Ramos (cell line): Measurements from ENCODE around the gene TACC3.

Experiments used
- in situ Hi-C: fragments of 300-500 bp; cut with MboI; formaldehyde crosslinking; loops from one replicate; pipeline ENCODE4 v1.14.3; 2022; ENCODE audit warnings: low sequenced_read_pairs; ENCODE audit not compliant: unreplicated experiment

Gene TACC3

DNA sequence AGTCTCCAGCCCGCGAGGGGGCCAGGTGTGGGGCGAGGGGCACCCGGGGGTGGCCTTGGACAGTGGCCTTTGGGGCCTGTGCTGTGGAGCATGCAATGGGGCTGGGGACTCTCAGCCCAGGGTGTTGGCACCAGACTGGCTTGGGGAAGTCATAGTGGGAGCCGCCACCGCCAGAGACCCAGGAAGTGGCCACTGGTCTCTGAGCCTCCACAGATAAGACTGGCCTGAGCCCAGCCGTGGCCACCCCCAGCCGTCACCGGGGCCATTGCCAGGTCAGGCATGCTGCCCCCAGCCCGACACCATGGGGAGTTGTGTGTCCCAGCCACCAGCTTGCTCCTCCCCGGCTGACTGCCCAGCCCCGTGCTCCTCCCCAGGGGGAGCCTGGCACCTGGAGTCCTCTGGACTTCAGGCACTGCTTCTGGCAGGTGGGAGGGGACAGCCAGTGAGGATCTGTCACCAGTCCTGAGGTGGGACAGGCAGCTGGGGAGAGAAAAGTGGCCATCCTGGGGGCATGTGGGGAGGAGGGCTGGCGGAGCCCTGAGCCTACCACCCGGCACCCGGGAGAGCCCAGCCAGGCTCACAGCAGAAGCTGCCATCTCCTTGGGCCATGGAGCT lies 32.5 kb downstream of the TACC3 start:
- in situ Hi-C loops, result loop anchor here (10.0 kb wide), 1 partner anchor 151 kb away; no protein-coding TSS in a partner anchor

DNA sequence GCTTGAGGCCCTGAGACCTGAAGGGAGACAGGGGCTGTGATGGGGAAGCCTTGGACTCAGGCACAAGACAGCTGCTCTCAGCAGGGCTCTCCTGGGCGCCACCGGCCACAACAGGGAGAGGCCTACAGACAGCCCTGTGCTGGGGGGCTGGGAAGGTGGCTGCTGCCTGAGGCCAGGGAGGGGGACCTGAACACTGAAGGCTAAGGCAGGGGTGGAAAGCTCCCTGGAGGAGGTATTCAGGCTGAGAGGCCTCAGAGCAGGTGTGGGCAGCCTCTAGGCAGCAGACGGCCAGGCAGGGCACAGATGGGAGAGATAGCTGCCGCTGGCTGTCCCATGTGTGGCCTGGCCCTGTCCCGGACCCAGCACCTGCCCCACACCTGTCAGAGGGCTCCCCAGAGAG lies 33.0 kb downstream of the TACC3 start:
- in situ Hi-C loops, result loop anchor here (10.0 kb wide), 1 partner anchor 150 kb away; no protein-coding TSS in a partner anchor

DNA sequence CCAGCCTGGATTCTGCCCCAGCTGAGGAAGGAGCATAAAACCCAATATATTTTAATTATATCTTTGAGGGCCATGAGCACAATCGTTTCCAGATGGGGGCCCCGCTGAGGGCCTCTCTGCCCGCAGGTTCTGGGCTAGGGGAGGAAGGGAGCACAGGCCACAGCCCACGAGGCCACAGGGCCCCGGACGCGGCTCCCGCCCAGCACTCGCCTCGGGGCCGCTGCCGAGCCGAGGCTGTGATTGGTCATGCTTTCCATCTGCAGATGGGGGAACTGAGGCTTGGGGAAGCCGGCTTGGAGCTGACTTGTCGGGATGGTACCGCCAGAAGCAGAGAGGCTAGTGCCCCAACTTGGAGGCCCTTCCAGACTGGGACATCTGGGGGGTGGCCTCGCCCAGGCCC lies 34.0 kb downstream of the TACC3 start:
- in situ Hi-C loops, result loop anchor here (10.0 kb wide), 1 partner anchor 150 kb away; no protein-coding TSS in a partner anchor

DNA sequence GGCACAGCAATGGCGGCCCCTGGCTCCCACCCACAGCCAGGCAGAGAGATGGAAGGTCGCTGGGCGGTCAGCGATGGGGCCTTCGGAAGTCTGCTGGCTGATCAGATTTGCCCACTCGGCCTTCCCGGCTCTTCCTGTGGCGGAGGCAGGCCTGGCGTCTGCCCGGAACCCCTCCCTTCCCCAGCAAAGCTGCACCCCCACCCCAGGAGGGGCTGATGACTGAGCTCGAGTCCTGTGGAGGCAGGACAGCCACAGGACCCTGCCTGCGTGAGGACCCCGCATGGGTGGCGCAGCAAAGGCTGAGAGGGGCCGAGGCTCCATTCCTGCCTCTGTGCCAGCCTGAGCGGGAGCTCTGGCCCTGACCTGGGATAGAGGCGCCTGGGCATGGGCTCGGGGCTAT lies 34.8 kb downstream of the TACC3 start:
- in situ Hi-C loops, result loop anchor here (10.0 kb wide), 1 partner anchor 149 kb away; no protein-coding TSS in a partner anchor

DNA sequence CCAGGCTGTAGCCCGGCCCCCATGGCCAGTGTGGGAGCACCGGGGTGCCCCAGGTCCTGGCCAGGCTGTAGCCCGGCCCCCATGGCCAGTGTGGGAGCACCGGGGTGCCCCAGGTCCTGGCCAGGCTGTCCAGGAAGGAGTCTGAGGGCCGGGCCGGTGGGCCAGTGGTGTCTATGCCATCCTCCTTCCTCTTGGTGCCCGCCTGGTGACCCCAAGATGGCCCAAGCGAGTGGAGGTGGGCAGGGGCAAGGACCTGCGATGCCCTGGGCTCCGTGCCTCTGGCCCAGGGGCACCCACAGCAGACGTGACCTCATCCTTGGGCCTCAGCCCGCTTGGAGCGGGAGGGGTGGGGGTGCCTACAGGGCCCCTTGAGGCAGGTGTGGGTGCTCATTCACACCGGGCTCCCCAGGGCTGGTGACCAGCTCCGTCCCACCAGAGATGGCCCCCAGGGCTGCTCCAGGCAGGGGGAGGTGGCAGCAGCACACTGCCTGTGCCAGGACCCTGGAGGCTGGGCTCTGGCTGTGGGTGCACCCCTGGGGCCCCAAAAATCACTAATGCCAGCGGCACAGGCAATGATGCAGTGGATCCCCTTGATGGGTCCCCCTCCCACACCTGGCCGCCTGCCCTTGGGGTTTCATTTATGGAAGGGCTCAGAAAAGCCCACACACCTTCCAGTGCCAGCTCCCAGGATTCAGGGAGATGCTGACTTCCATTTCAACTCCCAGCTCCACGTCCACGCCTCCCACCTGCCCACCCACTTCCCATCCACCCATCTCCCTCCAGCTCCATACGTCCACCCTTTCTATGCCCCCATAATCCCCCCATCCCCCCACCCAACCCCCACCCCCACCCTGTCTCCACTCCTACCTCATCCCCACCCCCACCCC lies 35.8 kb downstream of the TACC3 start:
- in situ Hi-C loops, result loop anchor here (10.0 kb wide), 1 partner anchor 148 kb away; no protein-coding TSS in a partner anchor

DNA sequence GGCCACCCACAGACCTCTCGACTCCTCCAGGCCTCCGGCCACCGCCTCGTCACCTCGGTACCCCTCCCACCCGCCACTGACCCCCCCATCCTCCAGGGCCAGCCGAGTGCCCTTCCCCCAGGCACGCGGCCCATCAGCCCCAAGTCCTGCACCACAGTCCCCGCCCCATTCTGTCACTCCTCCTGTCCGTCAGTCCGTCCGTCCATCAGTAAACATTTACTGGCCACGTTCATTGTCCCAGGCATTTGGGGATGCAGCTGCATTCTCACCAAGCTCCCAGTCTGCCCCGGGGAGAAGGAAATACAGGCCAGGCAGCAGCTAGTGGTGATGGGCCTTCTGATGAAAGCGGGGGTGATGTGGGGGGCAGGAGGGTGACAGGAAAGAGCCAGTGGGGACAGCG lies 36.5 kb downstream of the TACC3 start:
- in situ Hi-C loops, result loop anchor here (10.0 kb wide), 1 partner anchor 147 kb away; no protein-coding TSS in a partner anchor

DNA sequence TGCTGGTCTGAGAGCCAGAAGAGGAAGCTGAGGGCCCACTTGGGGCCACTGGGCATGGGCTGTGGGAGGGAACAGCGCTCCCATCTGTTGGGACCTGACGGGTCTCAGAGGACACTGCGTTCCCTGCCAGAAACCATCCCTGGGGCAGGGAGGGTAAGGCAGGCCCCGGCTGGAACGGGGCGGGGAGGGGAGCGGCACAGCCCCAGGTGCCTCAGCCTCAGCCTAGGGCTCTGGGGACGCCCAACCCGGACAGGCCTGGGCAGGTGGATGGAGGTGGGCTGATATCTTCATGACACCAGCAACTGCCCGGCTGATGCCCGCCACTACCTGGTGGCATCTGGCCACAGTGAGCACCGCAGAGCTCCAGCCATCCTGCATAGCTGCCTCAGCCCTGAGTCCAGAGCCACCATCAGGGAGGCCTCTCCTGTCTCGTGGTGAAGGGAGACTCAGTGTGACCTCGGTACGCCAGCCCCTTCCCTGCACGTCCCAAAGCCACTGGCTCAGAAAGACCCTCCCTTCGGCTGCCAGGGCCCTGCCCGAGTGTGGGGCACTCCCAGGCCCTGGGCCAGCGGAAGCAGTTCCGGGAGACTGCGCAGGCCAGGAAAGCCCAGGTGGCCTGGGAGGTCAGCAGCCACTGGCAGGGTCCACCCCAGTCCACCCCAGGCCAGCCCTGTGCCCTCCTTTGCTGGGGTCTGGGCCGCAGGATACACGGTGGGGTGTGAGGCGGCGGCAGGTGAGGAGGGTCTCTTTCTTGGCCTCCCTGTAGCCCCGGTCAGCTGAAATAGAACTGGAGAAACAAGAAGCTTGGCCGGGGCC lies 37.2 kb downstream of the TACC3 start:
- in situ Hi-C loops, result loop anchor here (10.0 kb wide), 1 partner anchor 146 kb away; no protein-coding TSS in a partner anchor

DNA sequence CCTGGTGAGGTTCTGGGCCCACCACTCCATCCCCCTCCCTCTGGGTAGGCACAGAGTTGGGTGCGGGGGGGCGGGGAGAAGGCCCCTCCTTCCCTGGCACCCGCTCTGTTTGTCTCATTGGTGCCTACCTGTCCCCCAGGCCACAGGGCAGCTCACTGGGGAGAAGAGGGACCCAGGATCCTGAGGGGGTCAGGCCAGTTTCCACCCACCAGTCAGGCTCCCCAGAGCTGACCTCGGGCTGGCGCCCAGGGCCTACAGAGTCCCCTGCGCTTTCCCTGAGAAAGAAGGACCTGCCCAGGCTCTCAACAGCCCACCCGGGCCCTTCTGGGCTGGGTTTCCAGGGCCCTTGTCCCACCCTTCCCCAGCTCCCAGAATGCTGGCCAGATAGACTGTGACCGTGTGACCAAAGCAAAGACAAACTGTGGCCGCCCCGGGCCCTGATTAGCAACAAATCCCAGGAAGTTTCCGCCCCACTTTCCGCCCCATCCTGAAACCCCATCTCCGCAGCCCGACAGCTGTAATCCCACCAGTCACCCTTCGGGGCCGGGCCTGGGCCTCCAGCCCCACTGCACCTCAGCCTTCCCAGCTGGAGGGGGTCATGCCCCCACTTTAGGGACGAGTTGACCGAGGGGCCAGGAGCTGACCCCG lies 38.0 kb downstream of the TACC3 start:
- in situ Hi-C loops, result loop anchor here (10.0 kb wide), 1 partner anchor 146 kb away; no protein-coding TSS in a partner anchor

DNA sequence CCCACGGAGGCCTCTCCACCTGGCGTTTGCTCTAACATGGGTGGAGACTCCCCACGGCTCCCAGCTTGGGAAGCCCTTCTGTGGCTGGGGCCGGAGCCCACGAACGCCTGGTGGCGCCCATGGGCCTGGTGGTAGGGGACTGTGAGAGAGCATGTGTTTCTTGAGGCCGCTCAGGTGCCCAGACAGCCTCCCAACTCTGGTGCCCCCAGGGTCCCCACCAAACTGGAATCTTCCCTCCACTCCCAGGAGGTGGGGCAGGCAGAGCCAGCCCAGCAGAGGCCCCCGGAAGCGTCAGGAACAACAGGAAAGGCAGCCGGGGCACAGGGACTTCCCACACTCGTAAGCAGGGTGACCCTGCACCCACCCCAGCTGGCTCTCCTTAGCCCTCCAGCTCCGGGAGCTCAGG lies 38.5 kb downstream of the TACC3 start:
- in situ Hi-C loops, result loop anchor here (10.0 kb wide), 1 partner anchor 145 kb away; no protein-coding TSS in a partner anchor

DNA sequence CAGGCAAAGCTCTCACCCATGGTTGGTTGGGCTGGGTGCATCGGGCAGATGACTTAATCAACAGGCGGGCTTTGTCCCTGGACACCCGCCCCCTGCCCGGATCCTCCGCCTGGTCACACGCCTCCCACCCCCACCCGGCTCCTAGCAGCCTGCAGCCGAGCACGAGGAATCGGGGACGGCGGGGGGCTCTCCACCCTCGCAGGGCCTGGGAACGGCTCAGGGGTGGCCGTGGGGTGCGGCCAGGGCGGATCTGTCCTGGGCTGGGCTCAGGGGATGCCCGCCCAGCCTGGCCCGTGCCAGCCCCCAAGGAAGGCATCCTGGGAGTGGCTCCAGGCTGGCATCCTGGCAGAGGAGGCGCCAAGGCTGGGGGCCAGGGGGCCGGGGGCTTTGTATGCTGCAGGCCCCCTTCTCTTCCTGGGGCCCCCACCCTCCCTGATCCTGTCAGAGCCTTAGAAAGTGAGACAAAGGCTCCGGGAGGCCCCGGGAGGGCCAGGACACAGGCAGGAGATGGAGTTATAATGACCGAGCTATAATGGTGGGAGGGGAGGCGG lies 39.3 kb downstream of the TACC3 start:
- in situ Hi-C loops, result no loop called here

DNA sequence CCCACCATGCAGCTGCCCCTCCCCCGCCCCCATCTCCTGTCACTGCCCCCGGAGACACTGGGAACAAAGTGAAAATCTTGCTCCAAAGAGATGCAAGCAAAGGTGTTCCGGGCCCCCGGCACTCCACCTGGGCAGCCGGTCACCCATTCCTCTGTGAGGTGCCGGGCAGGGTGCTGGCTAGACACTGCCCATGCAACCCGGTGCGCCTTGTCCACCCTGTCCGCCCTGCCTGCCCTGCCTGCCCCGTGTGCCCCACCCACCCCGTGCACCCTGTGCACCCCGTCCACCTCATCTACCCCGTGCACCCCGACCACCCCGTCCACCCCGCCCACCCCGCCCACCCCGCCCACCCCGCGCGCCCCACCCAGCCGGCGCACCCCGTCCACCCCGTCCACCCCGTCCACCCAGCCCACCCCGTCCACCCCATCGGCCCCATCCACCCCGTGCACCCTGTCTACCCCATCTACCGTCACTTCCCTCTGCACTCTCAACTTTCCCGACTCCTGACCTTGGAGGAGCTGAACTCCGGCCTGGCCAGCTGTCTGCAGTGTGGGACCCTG lies 39.9 kb downstream of the TACC3 start:
- in situ Hi-C loops, result no loop called here

DNA sequence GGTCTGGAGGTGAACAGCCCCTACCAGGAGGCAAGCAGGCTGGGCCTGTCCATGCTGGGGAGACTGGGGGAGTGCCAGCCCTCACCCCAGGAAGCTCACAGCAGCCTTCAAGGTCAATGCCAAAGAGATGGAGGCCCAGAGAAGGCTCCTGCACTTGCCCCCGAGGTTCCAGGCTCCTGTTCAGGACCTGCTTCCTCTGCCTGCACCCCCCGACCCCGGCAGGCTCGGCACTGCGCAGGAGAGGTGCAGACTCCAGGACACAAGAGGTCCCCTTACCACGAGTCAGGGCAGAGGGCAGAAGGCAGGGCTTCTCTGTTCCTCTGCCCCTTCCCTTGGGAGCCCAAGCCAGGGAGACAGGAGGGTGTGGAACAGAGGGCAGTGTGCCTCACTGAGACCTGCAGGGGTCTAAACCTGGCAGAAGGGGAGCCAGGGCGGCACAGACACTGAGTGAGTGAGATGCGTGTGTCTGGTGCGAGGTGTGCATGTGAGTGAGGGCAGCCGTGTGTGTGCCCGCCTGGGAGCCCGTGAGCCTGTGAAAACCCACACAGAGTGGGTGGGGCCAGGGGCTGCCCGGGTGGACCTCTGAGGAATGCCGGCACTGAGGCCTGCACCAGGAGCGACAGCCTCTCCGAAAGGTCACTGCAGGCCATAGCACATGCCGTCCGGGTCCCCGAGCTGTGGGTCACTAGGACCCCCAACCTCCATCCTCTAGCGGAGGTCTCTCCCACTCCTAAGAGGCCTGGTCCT lies 41.1 kb downstream of the TACC3 start:
- in situ Hi-C loops, result no loop called here

DNA sequence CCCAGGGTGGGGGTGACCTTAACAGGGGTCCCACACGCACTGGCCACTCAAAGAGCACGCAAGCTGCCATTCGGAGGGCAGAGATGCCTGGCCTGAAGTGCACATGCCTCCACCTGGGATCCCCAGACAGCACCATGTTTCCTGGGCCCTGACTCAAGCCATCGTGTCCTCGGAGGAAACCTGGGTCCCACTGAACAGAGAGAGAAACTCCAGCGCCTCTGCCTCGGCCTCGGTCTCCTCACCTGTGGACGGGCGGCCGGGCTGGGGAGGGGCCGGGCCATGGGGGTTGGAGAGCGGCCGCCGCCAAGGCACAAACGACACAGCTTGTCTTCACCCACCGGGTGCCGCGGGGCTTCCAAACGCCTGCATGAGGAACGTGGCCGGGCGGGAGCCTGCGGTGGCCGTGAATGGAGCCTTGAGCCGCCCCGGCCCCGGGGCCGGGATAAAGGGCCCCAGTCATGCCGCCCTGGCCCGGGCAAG lies 41.8 kb downstream of the TACC3 start:
- in situ Hi-C loops, result no loop called here

DNA sequence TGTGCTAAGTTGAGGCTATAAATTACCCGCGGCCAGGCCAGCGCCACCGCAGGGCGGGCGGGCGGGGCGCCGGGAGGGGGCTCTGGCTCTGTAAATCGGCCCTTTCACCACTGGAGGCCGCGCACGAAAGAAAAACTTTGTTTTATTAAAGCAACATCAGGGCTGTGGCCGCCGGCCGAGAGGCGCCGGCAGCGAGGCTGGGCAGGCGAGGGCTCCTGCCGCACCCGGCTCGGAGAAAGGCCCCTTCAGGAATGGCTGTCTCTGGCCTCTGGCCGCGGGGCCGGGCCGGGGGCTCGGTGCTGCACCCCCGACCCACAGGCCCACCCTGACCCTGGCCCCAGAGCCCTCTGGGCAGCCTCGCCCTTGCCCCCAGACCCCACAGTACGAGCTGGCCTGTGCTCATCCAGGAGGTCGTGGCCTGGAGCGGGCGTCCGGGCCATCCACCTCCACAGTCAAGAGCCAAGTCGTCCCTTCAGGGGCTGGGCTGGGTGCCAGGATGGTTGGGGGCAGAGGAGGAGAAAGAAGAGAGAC lies 42.3 kb downstream of the TACC3 start:
- in situ Hi-C loops, result no loop called here

DNA sequence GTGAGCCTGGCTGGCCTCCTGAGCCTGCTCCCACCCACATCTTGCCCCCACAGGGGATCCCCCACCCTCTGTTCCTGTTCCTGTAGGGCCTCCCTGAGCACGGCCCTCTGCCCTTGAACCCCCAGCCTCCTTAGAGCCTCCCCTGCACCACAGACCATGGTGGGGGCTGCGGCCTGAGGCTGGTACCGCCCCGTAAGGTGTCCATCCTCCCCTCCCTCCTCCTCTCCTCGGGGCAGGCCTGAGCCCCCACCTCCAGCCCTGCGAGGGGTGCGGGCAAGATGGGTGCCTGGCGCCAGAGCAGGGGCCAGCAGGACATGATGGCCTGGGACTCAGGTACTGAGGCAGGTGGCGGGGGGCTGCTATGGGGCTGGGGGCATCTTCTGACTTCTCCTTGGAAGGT lies 43.3 kb downstream of the TACC3 start:
- in situ Hi-C loops, result no loop called here

DNA sequence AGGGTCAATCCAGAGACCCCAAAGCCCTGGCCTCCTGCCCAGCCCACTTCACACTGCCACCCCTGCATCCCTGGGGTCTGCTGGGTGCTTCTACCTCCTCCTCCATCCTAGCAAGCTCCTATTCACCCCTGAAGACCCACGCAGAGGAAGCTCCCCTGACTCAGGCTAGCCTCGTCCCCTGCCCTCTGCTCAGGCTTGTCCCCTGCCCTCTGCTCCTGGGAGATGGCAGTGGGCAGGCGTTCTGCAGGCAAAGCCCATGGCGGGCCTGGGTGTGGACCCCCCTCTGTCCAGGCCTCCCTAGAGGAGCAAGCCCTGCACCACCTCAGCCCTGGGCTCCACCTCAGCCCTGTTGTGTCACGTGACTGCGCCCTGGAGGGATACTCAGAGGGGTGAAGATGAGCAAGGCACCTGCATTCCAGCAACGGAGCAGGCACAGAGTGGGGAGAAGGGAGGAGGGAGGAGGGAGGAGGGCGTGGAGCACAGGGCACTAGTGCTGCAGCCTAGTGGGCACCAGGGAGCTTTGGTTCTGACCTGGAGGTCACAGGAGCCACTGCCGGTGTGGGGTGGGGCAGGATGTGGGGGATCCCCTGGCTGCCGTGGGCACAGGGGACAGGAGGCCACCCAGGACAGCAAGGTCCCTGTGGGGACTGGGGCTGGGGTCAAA lies 44.2 kb downstream of the TACC3 start:
- in situ Hi-C loops, result no loop called here
